AG09319 (cell line): ENCODE data around the gene SH3BGRL2.

Experiments
- DNase-seq: peaks from one replicate; pipeline ENCODE4 v3.0.0-alpha.2; 2010; ENCODE audit warnings: low read depth; ENCODE audit errors: extremely low read depth
- TF ChIP-seq, protein P1 (sequence below): IDR thresholded peaks from 2 replicates; pipeline ENCODE4 v1.5.1; 2011; ENCODE audit warnings: low read depth, mild to moderate bottlenecking, inconsistent platforms, low read length, moderate library complexity

The SH3BGRL2 gene

DNA sequence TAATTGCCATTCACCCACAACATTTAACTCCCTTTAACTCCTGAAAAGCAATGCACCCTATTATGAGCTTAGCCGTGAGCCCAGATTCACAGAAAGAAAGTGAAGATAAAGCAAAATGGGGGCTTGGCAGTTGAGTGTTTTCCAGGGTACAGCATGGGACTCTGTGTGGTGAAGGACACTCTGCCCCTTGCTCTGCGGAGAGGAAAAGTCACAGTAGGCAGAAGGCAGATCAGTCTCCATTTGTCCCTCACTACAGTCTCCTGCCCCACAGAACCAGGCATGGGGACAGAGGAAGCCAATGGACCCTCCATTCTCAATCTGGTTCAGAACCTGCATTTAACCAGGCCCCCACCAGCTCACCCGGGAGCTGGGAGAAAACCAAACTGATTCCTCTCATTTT is 30.8 kb upstream of the SH3BGRL2 start:
- DNase-seq, result no peak
- TF ChIP-seq, protein P1, sequence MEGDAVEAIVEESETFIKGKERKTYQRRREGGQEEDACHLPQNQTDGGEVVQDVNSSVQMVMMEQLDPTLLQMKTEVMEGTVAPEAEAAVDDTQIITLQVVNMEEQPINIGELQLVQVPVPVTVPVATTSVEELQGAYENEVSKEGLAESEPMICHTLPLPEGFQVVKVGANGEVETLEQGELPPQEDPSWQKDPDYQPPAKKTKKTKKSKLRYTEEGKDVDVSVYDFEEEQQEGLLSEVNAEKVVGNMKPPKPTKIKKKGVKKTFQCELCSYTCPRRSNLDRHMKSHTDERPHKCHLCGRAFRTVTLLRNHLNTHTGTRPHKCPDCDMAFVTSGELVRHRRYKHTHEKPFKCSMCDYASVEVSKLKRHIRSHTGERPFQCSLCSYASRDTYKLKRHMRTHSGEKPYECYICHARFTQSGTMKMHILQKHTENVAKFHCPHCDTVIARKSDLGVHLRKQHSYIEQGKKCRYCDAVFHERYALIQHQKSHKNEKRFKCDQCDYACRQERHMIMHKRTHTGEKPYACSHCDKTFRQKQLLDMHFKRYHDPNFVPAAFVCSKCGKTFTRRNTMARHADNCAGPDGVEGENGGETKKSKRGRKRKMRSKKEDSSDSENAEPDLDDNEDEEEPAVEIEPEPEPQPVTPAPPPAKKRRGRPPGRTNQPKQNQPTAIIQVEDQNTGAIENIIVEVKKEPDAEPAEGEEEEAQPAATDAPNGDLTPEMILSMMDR, result no peak

DNA sequence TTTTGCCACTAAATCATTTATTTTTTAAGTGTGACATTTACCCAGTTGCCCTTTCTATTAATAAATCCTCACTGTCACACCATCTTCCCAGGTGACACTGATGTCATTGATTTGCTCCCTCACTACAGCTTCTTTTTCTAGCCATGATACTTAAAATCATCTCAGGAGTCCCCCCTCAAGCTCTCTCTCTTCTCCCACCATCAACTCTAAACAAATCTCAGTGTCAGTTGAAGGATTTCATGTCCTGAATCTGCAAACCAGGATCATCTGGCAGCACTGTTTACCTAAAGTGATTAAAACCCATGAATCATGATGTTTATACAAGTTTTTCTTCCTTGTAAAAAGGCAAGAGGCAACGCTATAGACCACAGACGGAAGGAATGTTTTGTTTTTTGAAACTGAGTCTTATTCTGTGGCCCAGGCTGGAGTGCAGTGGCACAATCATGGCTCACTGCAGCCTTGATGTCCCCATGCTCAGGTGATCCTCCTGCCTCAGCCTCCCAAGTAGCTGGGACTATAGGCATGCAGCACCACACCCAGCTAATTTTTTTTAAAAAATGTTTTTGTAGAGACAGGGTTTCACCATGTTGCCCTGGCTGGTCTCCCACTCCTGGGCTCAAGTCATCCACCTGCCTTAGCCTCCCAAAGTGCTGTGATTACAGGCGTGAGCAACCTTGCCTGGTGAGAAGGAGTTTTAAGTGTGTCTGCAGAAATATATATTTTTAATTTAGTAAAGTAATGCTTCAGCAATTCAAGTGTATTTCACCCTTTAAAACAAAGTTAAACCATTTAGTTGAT is 30.1 kb upstream of the SH3BGRL2 start:
- TF ChIP-seq, protein P1, result no peak
- peak; percentile 23 for DNase-seq

DNA sequence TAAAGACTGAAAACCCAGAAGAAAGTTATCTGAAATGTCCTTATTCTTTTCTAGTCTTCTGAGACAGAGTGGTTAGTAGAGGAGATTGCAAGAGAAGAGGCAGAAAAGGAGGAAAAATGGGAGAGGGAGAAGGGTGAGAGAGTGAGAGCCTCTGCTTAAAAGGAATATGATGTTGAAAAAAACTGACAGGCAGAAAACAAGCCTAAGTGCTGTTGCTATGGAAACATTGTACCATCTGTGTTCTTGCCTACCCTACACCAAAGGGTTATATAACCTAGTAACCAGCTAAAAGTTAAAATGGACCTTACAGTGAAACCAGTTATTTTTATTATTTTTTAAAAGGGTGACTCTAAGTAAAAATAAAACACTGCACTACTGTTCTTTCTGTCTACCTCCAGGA is 28.3 kb upstream of the SH3BGRL2 start:
- TF ChIP-seq, protein P1, result no peak
- DNase-seq, result no peak

DNA sequence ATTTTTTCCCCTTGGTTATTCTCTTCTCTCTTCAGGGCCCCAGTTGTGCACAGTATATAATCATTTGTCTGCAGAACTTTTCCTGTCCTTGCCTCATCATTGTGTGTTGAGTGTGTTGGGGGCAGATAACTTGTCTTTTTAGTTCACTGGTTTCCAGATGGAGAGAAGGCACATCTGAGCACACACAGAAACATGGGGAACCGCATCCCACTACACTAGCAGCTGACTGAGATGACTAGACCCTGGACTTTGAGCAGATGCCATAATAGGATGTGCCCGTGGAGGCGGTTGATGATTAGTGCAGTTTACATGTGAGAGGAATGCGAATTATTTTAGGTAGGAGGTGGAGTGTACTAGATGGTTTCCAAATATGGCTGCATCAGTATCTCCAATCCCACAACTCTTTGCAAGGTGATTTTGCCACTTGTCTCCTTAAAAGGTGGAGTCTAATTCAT is 26.5 kb upstream of the SH3BGRL2 start:
- TF ChIP-seq, protein P1, result no peak
- DNase-seq, result no peak

DNA sequence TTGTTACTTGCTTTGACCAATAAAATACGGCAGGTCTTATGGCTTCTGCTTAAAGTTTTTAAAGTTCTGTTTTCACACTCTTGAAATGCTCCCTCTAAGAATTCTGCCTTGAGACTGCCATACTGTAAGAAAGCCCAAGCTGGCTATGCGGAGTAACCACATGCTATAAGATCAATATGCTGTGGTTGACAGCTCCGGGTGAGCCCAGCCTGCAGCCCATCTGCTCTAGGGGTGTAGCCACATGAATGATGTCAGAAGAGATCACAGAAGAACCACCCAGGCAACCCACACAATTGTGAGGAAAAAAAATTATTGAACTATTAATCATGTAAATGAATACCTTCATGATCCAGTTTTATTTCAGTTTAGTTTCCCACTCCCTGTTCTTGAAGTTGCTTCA is 26.1 kb upstream of the SH3BGRL2 start:
- DNase-seq, result no peak
- TF ChIP-seq, protein P1, result no peak

DNA sequence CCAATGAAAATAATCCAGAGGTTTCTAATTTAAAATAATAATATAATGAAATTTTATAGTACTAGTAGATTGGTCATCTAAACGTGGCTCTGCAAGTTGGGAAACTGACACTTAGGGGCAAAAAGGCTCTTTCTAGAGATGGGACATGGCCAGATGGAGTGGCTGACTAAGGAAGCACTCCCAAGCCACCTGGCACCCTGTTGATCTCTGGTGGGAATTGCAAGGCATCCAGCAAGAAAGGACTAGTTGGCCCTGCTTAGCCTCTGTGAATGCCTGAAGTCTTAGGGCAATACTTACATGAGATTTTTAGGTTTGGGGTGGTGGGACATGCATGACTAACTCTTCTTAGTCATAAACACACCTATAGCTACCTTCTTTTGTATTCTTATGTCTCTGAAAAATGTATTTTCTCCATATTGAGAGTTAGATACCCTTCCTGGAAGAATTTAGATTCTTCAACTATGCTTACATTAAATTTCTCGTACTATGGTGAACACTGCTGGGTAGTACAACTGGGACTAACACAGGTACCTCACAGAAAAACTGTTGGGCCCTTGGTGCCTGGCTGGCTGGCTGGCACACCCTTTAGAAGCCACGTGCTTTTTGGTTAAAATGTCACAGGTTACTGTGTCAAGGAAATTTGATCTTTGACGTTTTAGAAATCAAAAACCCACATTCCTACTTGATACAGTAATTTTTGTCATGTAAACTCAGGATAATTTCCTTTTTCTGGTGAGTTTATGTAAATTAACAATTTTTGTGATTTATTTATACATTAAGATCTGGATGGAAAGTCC is 25.0 kb upstream of the SH3BGRL2 start:
- TF ChIP-seq, protein P1, result no peak
- no peak for DNase-seq

DNA sequence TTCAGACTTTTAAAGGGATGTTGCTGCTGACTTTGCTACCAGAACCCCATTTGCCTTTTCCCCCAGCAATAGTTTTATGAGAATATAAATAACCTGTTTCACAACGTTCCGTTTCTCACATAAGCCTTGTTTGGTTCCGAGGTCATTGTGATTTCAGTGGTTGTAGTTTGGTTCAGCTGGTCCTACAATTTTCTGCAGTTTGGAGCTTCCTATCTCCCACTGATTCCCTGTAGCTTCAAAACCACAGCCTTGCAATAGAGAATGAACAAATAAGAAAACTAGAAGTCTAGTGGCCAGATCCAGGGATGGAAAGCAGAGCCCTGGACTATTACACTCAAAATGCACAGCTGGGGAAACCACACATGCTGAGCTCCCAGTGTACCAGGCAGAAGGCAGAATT is 24.1 kb upstream of the SH3BGRL2 start:
- no peak for DNase-seq
- TF ChIP-seq, protein P1, result no peak
